Activated CD4-positive, alpha-beta T cell treated with anti-CD3 and anti-CD28 coated beads, Interleukin-2, amount 50 U/mL, for 16 hours (primary cell): ENCODE results near the gene SCIMP.
"Not testable (repeated sequence)": the region's sequence is repeated elsewhere in the genome, so short reads cannot be mapped to it uniquely, and the experiment has no call there.

Experiments
- DNase-seq: peaks from one replicate; pipeline ENCODE4 v3.0.0-alpha.2; 2020

The SCIMP gene

GRCh38 chr17:5182597-5183409 is 51.9 kb downstream of the SCIMP start:
- no peak for DNase-seq

GRCh38 chr17:5181509-5182305 is 53.0 kb downstream of the SCIMP start:
- no peak for DNase-seq

DNA sequence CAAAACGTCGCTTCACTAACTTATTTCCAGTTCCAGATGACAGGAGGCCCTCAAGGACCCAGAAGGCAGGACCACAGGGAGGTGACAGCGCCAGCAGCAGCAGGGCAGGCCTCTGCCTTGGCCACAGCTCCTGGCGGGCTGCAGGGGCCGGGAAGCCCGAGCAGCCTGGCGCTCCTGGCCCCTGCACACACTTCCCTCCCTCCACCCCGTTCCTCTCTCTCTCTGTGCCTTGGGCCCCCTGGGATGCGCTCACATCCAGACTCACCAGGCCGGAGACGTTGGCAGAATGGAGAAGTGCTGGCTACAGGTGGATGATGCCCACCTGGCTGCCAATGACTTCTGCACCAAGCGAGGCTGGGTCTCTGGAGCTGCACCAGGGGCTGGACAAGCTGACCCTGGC is 55.7 kb downstream of the SCIMP start:
- no peak for DNase-seq

DNA sequence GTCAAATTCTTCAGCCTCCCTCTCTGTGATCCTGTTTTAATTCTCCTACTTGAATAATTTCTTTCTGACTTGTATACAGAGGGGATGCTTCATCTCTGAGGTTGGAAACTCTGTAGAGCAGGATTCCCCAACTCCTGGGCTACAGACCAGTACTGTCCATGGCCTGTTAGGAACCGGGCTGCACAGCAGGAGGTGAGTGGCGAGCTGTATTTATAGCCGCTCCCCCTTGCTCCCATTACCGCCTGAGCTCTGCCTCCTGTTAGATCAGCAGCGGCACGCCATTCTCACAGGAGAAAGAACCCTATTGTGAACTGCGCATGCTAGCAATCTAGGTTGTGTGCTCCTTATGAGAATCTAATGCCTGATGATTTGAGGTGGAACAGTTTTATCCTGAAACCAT is 59.6 kb downstream of the SCIMP start:
- DNase-seq = not testable (repeated sequence)

DNA sequence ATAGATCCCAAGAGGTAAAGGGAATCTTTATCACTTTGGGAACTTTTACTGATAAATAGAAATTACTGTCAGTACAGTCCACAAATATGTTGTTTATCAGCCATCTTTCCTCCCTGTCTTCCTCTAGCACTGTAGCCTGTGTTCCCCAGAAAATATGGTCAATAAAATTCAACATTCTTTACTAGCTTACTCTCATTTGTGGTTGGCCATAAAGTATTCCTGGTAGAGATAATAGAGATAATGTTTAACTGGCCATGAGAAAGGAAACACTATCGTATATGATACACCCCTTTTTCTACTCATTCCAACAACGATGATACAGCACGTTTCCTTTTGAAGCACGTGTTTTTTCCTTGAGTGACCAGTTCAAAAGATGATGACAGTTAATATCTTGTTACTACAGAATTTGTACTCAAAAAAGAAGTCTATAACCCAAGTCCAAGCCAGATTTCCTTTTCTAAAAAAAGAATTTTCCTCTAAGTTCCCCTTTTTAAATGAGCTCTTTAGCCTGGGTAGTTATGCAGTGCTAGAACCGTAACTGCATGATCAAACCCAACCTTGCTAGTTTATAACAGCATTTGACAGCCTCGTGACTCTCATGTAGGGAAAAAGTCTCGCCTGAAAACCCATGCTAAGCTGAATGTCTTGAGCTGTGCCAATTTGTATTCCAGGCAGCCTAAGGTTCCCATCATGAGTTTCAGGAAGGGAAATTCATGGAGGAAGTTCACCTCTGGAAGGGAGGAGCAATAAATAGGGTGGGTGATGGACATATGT is 68.7 kb downstream of the SCIMP start:
- DNase-seq = not testable (repeated sequence)

GRCh38 chr17:5164436-5164835 is 70.2 kb downstream of the SCIMP start:
- no peak for DNase-seq

- not testable (repeated sequence) for DNase-seq
These were observed 72.9 kb downstream of the SCIMP start for GRCh38 chr17:5161793-5162192.

GRCh38 chr17:5160702-5161101 is 74.0 kb downstream of the SCIMP start:
- DNase-seq = not testable (repeated sequence)
